AG04449 (cell line): Measurements from ENCODE around the gene PLIN1.

Experiments used
- CTCF ChIA-PET: fragments of 350-600 bp; formaldehyde crosslinking; extraction: SDS; loops from one replicate; lab custom pipeline; 2021; ENCODE audit warnings: antibody characterized with exemption; lab: Yijun Ruan, JAX
- POLR2A ChIA-PET: fragments of 400-600, 350-600 bp; formaldehyde crosslinking; extraction: SDS; loops from one replicate; lab custom pipeline; 2020; ENCODE audit warnings: antibody characterized with exemption, inconsistent platforms; lab: Yijun Ruan, JAX
- DNase-seq: peaks from one replicate; pipeline ENCODE4 v3.0.0-alpha.2; 2010; ENCODE audit warnings: low read depth, low spot score
- H3K4me3 ChIP-seq: 2 replicates; pipeline ENCODE4 v1.5.1; 2011; ENCODE audit warnings: low read depth, mild to moderate bottlenecking, control low read depth, low read length
- CTCF ChIP-seq: IDR thresholded peaks from one replicate; pipeline ENCODE4 v1.5.1; 2011; ENCODE audit warnings: mild to moderate bottlenecking, moderate library complexity, low read length, control low read depth, inconsistent platforms; ENCODE audit not compliant: insufficient read depth; ENCODE audit errors: missing control alignments

PLIN1 gene

GRCh38 chr15:89674526-89674925, 4.6 kb downstream of the PLIN1 start:
- POLR2A ChIA-PET = no interaction called here
- CTCF ChIA-PET = interaction anchor here (1.1 to 4.3 kb wide), 4 partner anchors 12 to 29 kb away, joined by 5 to 20 read pairs (median 6); no protein-coding TSS in a partner anchor
- H3K4me3 ChIP-seq = no peak overlapping the region
- DNase-seq = no peak
- no peak for TF ChIP-seq CTCF

GRCh38 chr15:89673165-89673512, 6.0 kb downstream of the PLIN1 start:
- TF ChIP-seq CTCF = peak; percentile 56
- ChIA-PET CTCF (interaction anchor here (0.9 to 4.3 kb wide), 6 partner anchors 10 to 27 kb away, joined by 3 to 20 read pairs (median 4); no protein-coding TSS in a partner anchor), POLR2A (no interaction called here)
- H3K4me3 ChIP-seq = no peak overlapping the region
- DNase-seq = no peak

- ChIA-PET POLR2A (interaction anchor here (0.6 kb wide), 1 partner anchor 11 kb away, joined by 3 read pairs; no protein-coding TSS in a partner anchor), CTCF (interaction anchor here (1.2 to 4.3 kb wide), 5 partner anchors 10 to 25 kb away, joined by 3 to 20 read pairs (median 4); no protein-coding TSS in a partner anchor)
- TF ChIP-seq CTCF = no peak
- DNase-seq = peak; percentile 24
- H3K4me3 ChIP-seq = no peak overlapping the region
Observed at GRCh38 chr15:89672221-89673164, 6.7 kb downstream of the PLIN1 start.

- ChIA-PET POLR2A (interaction anchor here (0.6 kb wide), 1 partner anchor 10 kb away, joined by 3 read pairs; no protein-coding TSS in a partner anchor), CTCF (interaction anchor here (4.3 kb wide), 1 partner anchor 24 kb away, joined by 20 read pairs; no protein-coding TSS in a partner anchor)
- no peak for DNase-seq
- no peak overlapping the region for H3K4me3 ChIP-seq
- no peak for TF ChIP-seq CTCF
Observed at GRCh38 chr15:89671687-89672086, 7.5 kb downstream of the PLIN1 start.

GRCh38 chr15:89670971-89671560, 8.1 kb downstream of the PLIN1 start:
- POLR2A ChIA-PET = no interaction called here
- CTCF ChIA-PET = interaction anchor here (0.8 to 1.6 kb wide), 4 partner anchors 10 to 79 kb away, joined by 3 to 4 read pairs (median 4); no protein-coding TSS in a partner anchor

More at GRCh38 chr15:89670971-89671560, 8.1 kb downstream of the PLIN1 start:
- no peak for TF ChIP-seq CTCF
- H3K4me3 ChIP-seq = no peak overlapping the region
- DNase-seq = no peak
